ENCODE data around the gene HS3ST3B1.

DNA sequence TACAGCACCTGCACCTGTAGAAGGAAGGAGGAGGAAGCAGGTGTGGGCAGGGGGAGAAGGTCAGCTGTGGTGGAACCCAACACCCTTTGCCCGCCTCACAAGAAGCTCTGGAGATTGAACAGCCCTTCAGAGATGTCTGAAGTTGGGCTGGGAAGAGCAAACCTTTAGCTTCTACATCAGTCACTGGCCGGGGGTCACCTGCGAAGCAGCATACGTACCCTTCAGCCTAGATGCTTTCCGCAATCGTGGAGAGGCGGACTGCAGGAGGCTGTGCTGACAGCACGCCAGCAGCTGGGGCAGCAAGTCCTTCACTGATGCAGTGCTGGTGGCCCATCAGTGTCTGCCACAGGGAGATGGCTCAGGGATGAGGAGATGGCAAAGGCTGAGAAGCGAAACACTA lies 5.2 kb upstream of the HS3ST3B1 start:
- TF ChIP-seq, protein P1, sequence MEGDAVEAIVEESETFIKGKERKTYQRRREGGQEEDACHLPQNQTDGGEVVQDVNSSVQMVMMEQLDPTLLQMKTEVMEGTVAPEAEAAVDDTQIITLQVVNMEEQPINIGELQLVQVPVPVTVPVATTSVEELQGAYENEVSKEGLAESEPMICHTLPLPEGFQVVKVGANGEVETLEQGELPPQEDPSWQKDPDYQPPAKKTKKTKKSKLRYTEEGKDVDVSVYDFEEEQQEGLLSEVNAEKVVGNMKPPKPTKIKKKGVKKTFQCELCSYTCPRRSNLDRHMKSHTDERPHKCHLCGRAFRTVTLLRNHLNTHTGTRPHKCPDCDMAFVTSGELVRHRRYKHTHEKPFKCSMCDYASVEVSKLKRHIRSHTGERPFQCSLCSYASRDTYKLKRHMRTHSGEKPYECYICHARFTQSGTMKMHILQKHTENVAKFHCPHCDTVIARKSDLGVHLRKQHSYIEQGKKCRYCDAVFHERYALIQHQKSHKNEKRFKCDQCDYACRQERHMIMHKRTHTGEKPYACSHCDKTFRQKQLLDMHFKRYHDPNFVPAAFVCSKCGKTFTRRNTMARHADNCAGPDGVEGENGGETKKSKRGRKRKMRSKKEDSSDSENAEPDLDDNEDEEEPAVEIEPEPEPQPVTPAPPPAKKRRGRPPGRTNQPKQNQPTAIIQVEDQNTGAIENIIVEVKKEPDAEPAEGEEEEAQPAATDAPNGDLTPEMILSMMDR (conservative IDR thresholded peaks at IDR 0.05; ENCODE audit: low read depth, low read length), result no peak
- TF ChIP-seq POLR2A (IDR thresholded peaks at IDR 0.05; ENCODE audit: low read depth, low read length), result no peak
- TF ChIP-seq SMC3 (IDR thresholded peaks at IDR 0.05; ENCODE audit: low read depth, low read length), result no peak
- no peak for TF ChIP-seq NFE2L2 (IDR thresholded peaks at IDR 0.05; ENCODE audit: low read depth, low read length)
- no peak for TF ChIP-seq MXI1 (IDR thresholded peaks at IDR 0.05; ENCODE audit: borderline replicate concordance, low read depth, low read length)
- TF ChIP-seq CHD1 (IDR thresholded peaks at IDR 0.05; ENCODE audit: low read depth, low read length), result no peak
- no peak for TF ChIP-seq FOS (IDR thresholded peaks at IDR 0.05; ENCODE audit: low read depth, low read length)
- TF ChIP-seq, protein P2, sequence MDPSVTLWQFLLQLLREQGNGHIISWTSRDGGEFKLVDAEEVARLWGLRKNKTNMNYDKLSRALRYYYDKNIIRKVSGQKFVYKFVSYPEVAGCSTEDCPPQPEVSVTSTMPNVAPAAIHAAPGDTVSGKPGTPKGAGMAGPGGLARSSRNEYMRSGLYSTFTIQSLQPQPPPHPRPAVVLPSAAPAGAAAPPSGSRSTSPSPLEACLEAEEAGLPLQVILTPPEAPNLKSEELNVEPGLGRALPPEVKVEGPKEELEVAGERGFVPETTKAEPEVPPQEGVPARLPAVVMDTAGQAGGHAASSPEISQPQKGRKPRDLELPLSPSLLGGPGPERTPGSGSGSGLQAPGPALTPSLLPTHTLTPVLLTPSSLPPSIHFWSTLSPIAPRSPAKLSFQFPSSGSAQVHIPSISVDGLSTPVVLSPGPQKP (IDR thresholded peaks at IDR 0.05; ENCODE audit: borderline replicate concordance, low read depth, low read length), result no peak
- no peak for TF ChIP-seq RAD21 (IDR thresholded peaks at IDR 0.05; ENCODE audit: low read length)
- no peak for TF ChIP-seq CEBPB (IDR thresholded peaks at IDR 0.05; ENCODE audit: low read depth, low read length)
- TF ChIP-seq RFX5 (IDR thresholded peaks at IDR 0.05; ENCODE audit: low read depth, low read length), result no peak
- TF ChIP-seq MAFK (IDR thresholded peaks at IDR 0.05; ENCODE audit: low read depth, low read length), result no peak
